ENCODE results near the gene CCDC138. TPM values are rescaled to one million over a fixed set of nuclear protein-coding genes. Genes with fewer than 3 reads are reported as not detected.

The CCDC138 gene
- total RNA-seq, 2 experiments from 2014 or later, result 21.5 to 28.1 TPM

GRCh38 chr2:108919571-108920373, 133.2 kb downstream of the CCDC138 start:
- Histone ChIP-seq H4K20me1 (ENCODE audit: insufficient read depth, low read length) (no peaks in the 10 kb centered on the region), H3K9me3 (ENCODE audit: low read length) (no peaks in the 10 kb centered on the region), H3K79me2 (ENCODE audit: insufficient read depth, low read depth, low read length) (no peaks in the 10 kb centered on the region), H3K36me3 (ENCODE audit: insufficient read depth, low read length) (no peaks in the 10 kb centered on the region), H3K4me2 (ENCODE audit: low read length) (no peak overlapping the region), H3K27ac (ENCODE audit: low read depth, low read length, poor library complexity, severe bottlenecking) (no peak overlapping the region), H2AFZ (ENCODE audit: low read length) (no peak overlapping the region), H3K4me3 (ENCODE audit: low read depth, low read length, poor library complexity, severe bottlenecking) (no peak overlapping the region), H3K9me2 (ENCODE audit: insufficient read depth, low read length) (no peaks in the 10 kb centered on the region), H3K4me1 (ENCODE audit: insufficient read depth, low read length, poor library complexity, severe bottlenecking) (no peaks in the 10 kb centered on the region)
- intact Hi-C loops (cut with micrococcal nuclease; ENCODE audit: unreplicated experiment), result no loop called here
- TF ChIP-seq EZH2phosphoT487 (IDR thresholded peaks at IDR 0.05; ENCODE audit: borderline replicate concordance, low read depth, low read length) (no peak), CTCF (conservative IDR thresholded peaks at IDR 0.05; ENCODE audit: low read length) (no peak)
- DNase-seq (ENCODE audit: low spot score), result no peak
- CTCF ChIA-PET (ENCODE audit: unreplicated experiment), result no interaction called here
- BruUV-seq (replicated peaks), result no TSS peak
- POLR2A ChIA-PET, result no interaction called here

GRCh38 chr2:108920686-108921085, 134.1 kb downstream of the CCDC138 start:
- no peak for DNase-seq (ENCODE audit: low spot score)
- Histone ChIP-seq H3K4me3 (ENCODE audit: low read depth, low read length, poor library complexity, severe bottlenecking) (no peak overlapping the region), H3K27ac (ENCODE audit: low read depth, low read length, poor library complexity, severe bottlenecking) (no peak overlapping the region), H2AFZ (ENCODE audit: low read length) (no peak overlapping the region), H4K20me1 (ENCODE audit: insufficient read depth, low read length) (no peaks in the 10 kb centered on the region), H3K36me3 (ENCODE audit: insufficient read depth, low read length) (no peaks in the 10 kb centered on the region), H3K9me2 (ENCODE audit: insufficient read depth, low read length) (no peaks in the 10 kb centered on the region), H3K79me2 (ENCODE audit: insufficient read depth, low read depth, low read length) (no peaks in the 10 kb centered on the region), H3K4me1 (ENCODE audit: insufficient read depth, low read length, poor library complexity, severe bottlenecking) (no peaks in the 10 kb centered on the region), H3K9me3 (ENCODE audit: low read length) (no peaks in the 10 kb centered on the region), H3K4me2 (ENCODE audit: low read length) (no peak overlapping the region)
- POLR2A ChIA-PET, result no interaction called here
- BruUV-seq (replicated peaks), result no TSS peak
- CTCF ChIA-PET (ENCODE audit: unreplicated experiment), result no interaction called here
- intact Hi-C loops (cut with micrococcal nuclease; ENCODE audit: unreplicated experiment), result no loop called here
- TF ChIP-seq EZH2phosphoT487 (IDR thresholded peaks at IDR 0.05; ENCODE audit: borderline replicate concordance, low read depth, low read length) (no peak), CTCF (conservative IDR thresholded peaks at IDR 0.05; ENCODE audit: low read length) (no peak)
